IMR-90 (cell line): ENCODE results near the gene GALR2. TPM values are rescaled to one million over a fixed set of nuclear protein-coding genes. Genes with fewer than 3 reads are reported as not detected.
A peak's percentile ranks its signal among the peaks of the same experiment; 100 is the strongest.

Experiments
- ATAC-seq: fragments of 200-7000 bp; cut with Tn5 transposase; 2 replicates; pipeline ENCODE4 v1.9.1; 2020; ENCODE audit warnings: low read depth, mild to moderate bottlenecking, moderate library complexity
- BruUV-seq: library from RNA; stranded (reverse); fragments of 400-500 nt; replicated peaks from 2 replicates; lab custom pipeline; 2021; lab: Mats Ljungman, UMichigan
- CTCF ChIA-PET: fragments of 300-600 bp; formaldehyde crosslinking; extraction: SDS; loops from one replicate; lab custom pipeline; 2021; ENCODE audit warnings: antibody characterized with exemption; lab: Yijun Ruan, JAX
- POLR2A ChIA-PET: fragments of 300-600 bp; sonication (Branson Sonifier 250); formaldehyde crosslinking; loops from one replicate; lab custom pipeline; 2022; ENCODE audit warnings: antibody characterized with exemption; ENCODE audit not compliant: unreplicated experiment; lab: Charles Lee
- DNase-seq: peaks from one replicate; pipeline ENCODE4 v3.0.0; 2013
- H2AFZ ChIP-seq: replicated peaks from 2 replicates; pipeline ENCODE3; 2013; ENCODE audit warnings: low read length, mild to moderate bottlenecking; ENCODE audit not compliant: poor library complexity
- H2AK5ac ChIP-seq: 2 replicates; pipeline ENCODE4 v1.6.1; 2013; ENCODE audit warnings: low read depth, low read length, inconsistent platforms
- H2AK9ac ChIP-seq: replicated peaks from 2 replicates; pipeline ENCODE3; 2013; ENCODE audit warnings: mild to moderate bottlenecking, low read depth, low read length, moderate library complexity; ENCODE audit not compliant: poor library complexity
- H2BK120ac ChIP-seq: 2 replicates; pipeline ENCODE4 v1.6.1; 2013; ENCODE audit warnings: low read depth, low read length, inconsistent platforms
- H2BK15ac ChIP-seq: 3 replicates; pipeline ENCODE4 v1.6.1; 2013; ENCODE audit warnings: low read depth, low read length, inconsistent platforms
- H2BK20ac ChIP-seq: 2 replicates; pipeline ENCODE4 v1.6.1; 2013; ENCODE audit warnings: low read depth, mild to moderate bottlenecking, inconsistent platforms, low read length, moderate library complexity
- H2BK5ac ChIP-seq: 2 replicates; pipeline ENCODE4 v1.6.1; 2013; ENCODE audit warnings: mild to moderate bottlenecking, low read depth, low read length, inconsistent platforms; ENCODE audit not compliant: poor library complexity, severe bottlenecking
- H3K14ac ChIP-seq: replicated peaks from 2 replicates; pipeline ENCODE4 v1.6.1; 2013; ENCODE audit warnings: low read depth, low read length, inconsistent platforms
- H3K18ac ChIP-seq: 2 replicates; pipeline ENCODE4 v1.6.1; 2013; ENCODE audit warnings: low read depth, low read length, control low read depth
- H3K23ac ChIP-seq: 2 replicates; pipeline ENCODE4 v1.6.1; 2013; ENCODE audit warnings: low read depth, low read length, inconsistent platforms
- H3K27ac ChIP-seq: 2 replicates; pipeline ENCODE4 v1.5.1; 2013; ENCODE audit warnings: mild to moderate bottlenecking, control low read depth, low read length; ENCODE audit not compliant: insufficient read depth
- H3K27me3 ChIP-seq: 2 replicates; pipeline ENCODE4 v1.6.1; 2013; ENCODE audit warnings: low read length; ENCODE audit not compliant: control insufficient read depth, insufficient read depth
- H3K36me3 ChIP-seq: 2 replicates; pipeline ENCODE4 v1.6.1; 2013; ENCODE audit warnings: low read length, mixed read lengths; ENCODE audit not compliant: control insufficient read depth, insufficient read depth
- H3K4ac ChIP-seq: 2 replicates; pipeline ENCODE4 v1.6.1; 2013; ENCODE audit warnings: low read depth, low read length, inconsistent platforms
- H3K4me1 ChIP-seq: 2 replicates; pipeline ENCODE4 v1.6.1; 2013; ENCODE audit warnings: low read length, mixed read lengths; ENCODE audit not compliant: control insufficient read depth, insufficient read depth
- H3K4me2 ChIP-seq: 2 replicates; pipeline ENCODE4 v1.6.1; 2013; ENCODE audit warnings: low read depth, mild to moderate bottlenecking, control low read depth, low read length, moderate library complexity
- H3K4me3 ChIP-seq: 2 replicates; pipeline ENCODE4 v1.5.1; 2013; ENCODE audit warnings: low read depth, mild to moderate bottlenecking, control low read depth, low read length, moderate library complexity; ENCODE audit not compliant: insufficient read depth
- H3K56ac ChIP-seq: 2 replicates; pipeline ENCODE4 v1.6.1; 2013; ENCODE audit warnings: low read length, inconsistent platforms; ENCODE audit not compliant: insufficient read depth; ENCODE audit errors: extremely low read depth
- H3K79me1 ChIP-seq, 2 experiments: 2 replicates each; pipeline ENCODE4 v1.6.1; 2013; ENCODE audit warnings: low read length in 2 of 2, inconsistent platforms in 1 of 2, low read depth in 1 of 2
- H3K9ac ChIP-seq: 2 replicates; pipeline ENCODE4 v1.6.1; 2013; ENCODE audit warnings: low read depth, low read length, control low read depth
- H3K9me1 ChIP-seq: 2 replicates; pipeline ENCODE4 v1.6.1; 2013; ENCODE audit warnings: low read length, inconsistent platforms; ENCODE audit not compliant: insufficient read depth
- H3K9me3 ChIP-seq: 2 replicates; pipeline ENCODE4 v1.6.1; 2013; ENCODE audit warnings: low read length; ENCODE audit not compliant: control insufficient read depth, insufficient read depth
- H4K20me1 ChIP-seq: 2 replicates; pipeline ENCODE4 v1.6.1; 2013; ENCODE audit warnings: low read length, inconsistent platforms; ENCODE audit not compliant: insufficient read depth
- H4K5ac ChIP-seq: 2 replicates; pipeline ENCODE4 v1.6.1; 2013; ENCODE audit warnings: mild to moderate bottlenecking, low read depth, low read length, control low read depth
- H4K8ac ChIP-seq, 2 experiments: 2 replicates each; pipeline ENCODE4 v1.6.1; 2013; ENCODE audit warnings: low read depth in 2 of 2, low read length in 2 of 2, control low read depth in 1 of 2, inconsistent platforms in 1 of 2
- H4K91ac ChIP-seq: 2 replicates; pipeline ENCODE4 v1.6.1; 2013; ENCODE audit warnings: low read depth, low read length, inconsistent platforms; ENCODE audit not compliant: insufficient read depth
- CHD1 ChIP-seq: IDR thresholded peaks from 2 replicates; pipeline ENCODE4 v1.6.1; 2012; ENCODE audit warnings: low read depth, low read length, improper control_type of control experiment
- WGBS, 2 experiments: methylation state at CpG; one replicate each; pipeline versions ENCODE4 v1.1.5 to v1.1.7; 2013; ENCODE audit warnings: missing lambda C conversion rate in 2 of 2; ENCODE audit not compliant: insufficient read length in 1 of 2; ENCODE audit errors: extremely low coverage in 2 of 2; 5-methylcytosine and 5-hydroxymethylcytosine counted together
- dilution Hi-C: fragments of 300-500 bp; cut with HindIII; formaldehyde crosslinking; loops from one replicate; pipeline ENCODE4 v1.14.3; 2018; ENCODE audit warnings: low sequenced_read_pairs; ENCODE audit not compliant: unreplicated experiment
- in situ Hi-C: fragments of 300-500 bp; cut with MboI; formaldehyde crosslinking; loops from 3 replicates; pipeline ENCODE4 v1.14.3; 2019; ENCODE audit warnings: low sequenced_read_pairs, inconsistent platforms, mixed read lengths
- intact Hi-C: fragments of 100-400 bp; cut with micrococcal nuclease; formaldehyde crosslinking; loops from 2 replicates; pipeline ENCODE4 v1.10.0; 2022
- polyA plus RNA-seq, 3 experiments: library from polyadenylated mRNA; depleted of rRNA; stranded (reverse); fragments of >200 nt; gene quantifications; 2 replicates each; pipeline ENCODE4 v1.2.3, GENCODE V29; 2012; ENCODE audit warnings: low replicate concordance in 1 of 3
- total RNA-seq: library from RNA; depleted of rRNA; stranded (reverse); fragments of >200 nt; gene quantifications from 2 replicates; pipeline ENCODE4 v1.2.3, GENCODE V29; 2012

GALR2 gene
- total and polyA plus RNA-seq, 2 of the 4 experiments (the other 2 are of a cell fraction): 0.07 TPM; not detected in 1

GRCh38 chr17:76079956-76080767, 5.6 kb downstream of the GALR2 start:
- no peak overlapping the region for H3K18ac ChIP-seq
- no peak for DNase-seq
- CTCF ChIA-PET: no interaction called here
- H3K14ac ChIP-seq: no peak overlapping the region
- H3K4me1 ChIP-seq: no peaks in the 10 kb centered on the region
- no TSS peak for BruUV-seq
- peaks cover 14% of the 10 kb centered on the region for H4K20me1 ChIP-seq
- 2% methylated on average over 7 of the region's 23 CpGs; no CpG with 5 or more reads in 1 of the 2 experiments for WGBS, 2 experiments
- no peak overlapping the region for H3K56ac ChIP-seq
- H2AK9ac ChIP-seq: no peak overlapping the region
- H2BK15ac ChIP-seq: no peak overlapping the region
- no peak overlapping the region for H3K27ac ChIP-seq
- H4K91ac ChIP-seq: no peak overlapping the region
- no peak overlapping the region for H2BK5ac ChIP-seq
- ATAC-seq: peak; percentile 7; the same call in 1 of the 2 replicates
- H2AFZ ChIP-seq: no peak overlapping the region
- H3K9me1 ChIP-seq: peaks cover 8% of the 10 kb centered on the region; the same call in 1 of the 2 replicates
- H3K9ac ChIP-seq: no peak overlapping the region
- no peak for TF ChIP-seq CHD1
- H3K36me3 ChIP-seq: peaks cover 27% of the 10 kb centered on the region
- in situ Hi-C loops: no loop called here
- no peak overlapping the region for H2BK20ac ChIP-seq
- no peak overlapping the region for H3K4me3 ChIP-seq
- H3K4me2 ChIP-seq: no peak overlapping the region
- H3K9me3 ChIP-seq: no peaks in the 10 kb centered on the region
- peaks cover 51% of the 10 kb centered on the region for H3K27me3 ChIP-seq
- POLR2A ChIA-PET: interaction anchor here (0.6 kb wide), 1 partner anchor 8 kb away, joined by 3 read pairs; the partner anchor contains the start of gene SRP68
- H3K4ac ChIP-seq: no peak overlapping the region
- intact Hi-C loops: loop anchor here (10.0 kb wide), 1 partner anchor 175 kb away; the partner anchor contains the start of gene MRPL38
- no peaks in the 10 kb centered on the region for H3K79me1 ChIP-seq
- no peak overlapping the region for H2AK5ac ChIP-seq
- no peak overlapping the region for H3K23ac ChIP-seq
- H4K8ac ChIP-seq: no peak overlapping the region
- no peak overlapping the region for H2BK120ac ChIP-seq
- dilution Hi-C loops: no loop called here
- no peak overlapping the region for H4K5ac ChIP-seq
